HG02623 (cell line): ENCODE measurements around the gene ELOVL2.

Experiments
- ATAC-seq: cut with Tn5 transposase; IDR thresholded peaks from one replicate; pipeline ENCODE4 v1.9.1; 2021; ENCODE audit warnings: moderate library complexity; ENCODE audit not compliant: unreplicated experiment

ELOVL2 gene

DNA sequence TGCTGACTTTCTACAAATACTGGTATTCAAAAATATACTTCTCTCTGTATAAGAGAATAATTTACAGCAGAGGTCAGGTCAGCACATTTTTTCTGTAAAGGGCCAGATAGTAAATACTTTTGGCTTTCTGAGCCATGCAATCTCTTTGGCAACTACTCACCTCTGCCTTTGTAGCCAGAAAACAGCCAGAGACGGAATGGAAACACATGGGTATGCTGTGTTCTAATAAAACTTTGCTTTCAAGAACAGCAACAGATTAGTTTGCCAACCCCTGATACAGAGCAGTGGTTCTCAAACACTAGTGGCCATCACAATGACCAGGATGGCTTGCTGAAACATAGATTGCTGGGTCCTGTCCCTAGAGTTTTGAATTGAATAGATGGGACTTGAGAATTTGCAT, 111.0 kb downstream of the ELOVL2 start:
- ATAC-seq = no peak
